IMR-90 (cell line): Measurements from ENCODE around the gene MOB1A.

Experiments
- BHLHE40 ChIP-seq: fragments of 150-350 bp; IDR thresholded peaks from 2 replicates; pipeline ENCODE4 v1.6.1; 2016; ENCODE audit warnings: mild to moderate bottlenecking, low read depth, low read length
- CHD1 ChIP-seq: IDR thresholded peaks from 2 replicates; pipeline ENCODE4 v1.6.1; 2012; ENCODE audit warnings: low read depth, low read length, improper control_type of control experiment
- MAFK ChIP-seq: IDR thresholded peaks from 2 replicates; pipeline ENCODE4 v1.6.1; 2012; ENCODE audit warnings: low read depth, low read length, improper control_type of control experiment
- MAZ ChIP-seq: IDR thresholded peaks from 2 replicates; pipeline ENCODE4 v1.6.1; 2012; ENCODE audit warnings: low read depth, mild to moderate bottlenecking, low read length, improper control_type of control experiment, moderate library complexity, borderline replicate concordance
- MXI1 ChIP-seq: IDR thresholded peaks from 2 replicates; pipeline ENCODE4 v1.6.1; 2012; ENCODE audit warnings: low read depth, mild to moderate bottlenecking, low read length, moderate library complexity, borderline replicate concordance
- NFE2L2 ChIP-seq: fragments of 150-350 bp; IDR thresholded peaks from 2 replicates; pipeline ENCODE4 v1.6.1; 2016; ENCODE audit warnings: low read depth, mild to moderate bottlenecking, low read length
- POLR2A ChIP-seq: IDR thresholded peaks from 2 replicates; pipeline ENCODE4 v1.6.1; 2012; ENCODE audit warnings: mild to moderate bottlenecking, low read depth, low read length
- RAD21 ChIP-seq: IDR thresholded peaks from 2 replicates; pipeline ENCODE4 v1.6.1; 2012; ENCODE audit warnings: low read length, improper control_type of control experiment
- RCOR1 ChIP-seq: IDR thresholded peaks from 2 replicates; pipeline ENCODE4 v1.6.1; 2012; ENCODE audit warnings: mild to moderate bottlenecking, low read length, improper control_type of control experiment; ENCODE audit not compliant: insufficient replicate concordance
- RFX5 ChIP-seq: IDR thresholded peaks from 2 replicates; pipeline ENCODE4 v1.8.0; 2012; ENCODE audit warnings: low read depth, mild to moderate bottlenecking, low read length, moderate library complexity
- SMC3 ChIP-seq: fragments of 150-350 bp; IDR thresholded peaks from 2 replicates; pipeline ENCODE4 v1.6.1; 2016; ENCODE audit warnings: low read depth, mild to moderate bottlenecking, antibody characterized with exemption, low read length, moderate library complexity
- TF ChIP-seq, protein P1 (sequence below): conservative IDR thresholded peaks from 2 replicates; pipeline ENCODE4 v1.5.1; 2012; ENCODE audit warnings: mild to moderate bottlenecking, low read depth, low read length, improper control_type of control experiment
- TF ChIP-seq, protein P2 (sequence below): fragments of 150-350 bp; IDR thresholded peaks from 2 replicates; pipeline ENCODE4 v1.6.1; 2017; ENCODE audit warnings: mild to moderate bottlenecking, antibody characterized with exemption, low read length, low read depth
- TF ChIP-seq, protein P3 (sequence below): fragments of 150-350 bp; IDR thresholded peaks from 2 replicates; pipeline ENCODE4 v1.6.1; 2016; ENCODE audit warnings: low read depth, mild to moderate bottlenecking, low read length, moderate library complexity, borderline replicate concordance

DNA sequence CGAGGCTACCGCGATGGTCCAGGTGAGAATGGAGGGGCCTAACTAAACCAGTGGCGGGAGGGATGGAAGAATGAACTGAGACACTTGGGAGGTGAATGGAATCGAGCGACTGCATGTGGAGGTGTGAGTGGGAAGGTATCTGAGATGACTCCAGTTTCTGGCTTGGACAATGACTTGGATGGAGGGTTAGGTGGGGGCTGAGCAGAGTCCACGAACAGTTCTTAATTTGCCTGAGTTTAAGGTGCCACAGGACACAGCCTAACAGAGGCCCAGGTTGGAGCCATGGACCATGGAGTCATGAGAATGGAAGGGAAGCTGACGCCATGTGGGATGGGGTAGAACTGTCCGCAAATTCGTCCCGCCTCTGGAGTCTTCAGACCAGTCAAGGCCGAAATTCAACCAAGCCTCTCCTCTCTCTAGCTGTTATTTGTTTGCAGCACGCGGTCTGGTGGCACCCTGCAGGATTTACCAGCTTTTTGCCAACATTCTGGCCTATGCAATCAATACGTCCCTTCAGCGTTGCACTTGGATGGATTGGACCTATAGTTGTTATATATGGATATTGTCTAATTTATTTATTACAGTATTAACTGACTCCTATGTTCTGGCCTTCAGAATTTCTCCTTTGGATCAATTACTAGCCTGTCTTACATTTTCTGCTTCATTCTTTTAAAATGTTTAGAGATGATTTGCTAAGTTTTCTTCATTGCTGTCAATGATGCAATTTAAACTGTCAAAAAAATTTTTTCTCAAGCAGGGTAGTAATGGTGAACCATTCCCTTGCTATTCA lies 30.0 kb downstream of the MOB1A start:
- TF ChIP-seq, protein P1, sequence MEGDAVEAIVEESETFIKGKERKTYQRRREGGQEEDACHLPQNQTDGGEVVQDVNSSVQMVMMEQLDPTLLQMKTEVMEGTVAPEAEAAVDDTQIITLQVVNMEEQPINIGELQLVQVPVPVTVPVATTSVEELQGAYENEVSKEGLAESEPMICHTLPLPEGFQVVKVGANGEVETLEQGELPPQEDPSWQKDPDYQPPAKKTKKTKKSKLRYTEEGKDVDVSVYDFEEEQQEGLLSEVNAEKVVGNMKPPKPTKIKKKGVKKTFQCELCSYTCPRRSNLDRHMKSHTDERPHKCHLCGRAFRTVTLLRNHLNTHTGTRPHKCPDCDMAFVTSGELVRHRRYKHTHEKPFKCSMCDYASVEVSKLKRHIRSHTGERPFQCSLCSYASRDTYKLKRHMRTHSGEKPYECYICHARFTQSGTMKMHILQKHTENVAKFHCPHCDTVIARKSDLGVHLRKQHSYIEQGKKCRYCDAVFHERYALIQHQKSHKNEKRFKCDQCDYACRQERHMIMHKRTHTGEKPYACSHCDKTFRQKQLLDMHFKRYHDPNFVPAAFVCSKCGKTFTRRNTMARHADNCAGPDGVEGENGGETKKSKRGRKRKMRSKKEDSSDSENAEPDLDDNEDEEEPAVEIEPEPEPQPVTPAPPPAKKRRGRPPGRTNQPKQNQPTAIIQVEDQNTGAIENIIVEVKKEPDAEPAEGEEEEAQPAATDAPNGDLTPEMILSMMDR = no peak
- no peak for TF ChIP-seq NFE2L2
- TF ChIP-seq POLR2A = no peak
- no peak for TF ChIP-seq RCOR1
- no peak for TF ChIP-seq RAD21
- no peak for TF ChIP-seq SMC3
- no peak for TF ChIP-seq MAFK
- no peak for TF ChIP-seq BHLHE40
- TF ChIP-seq, protein P2, sequence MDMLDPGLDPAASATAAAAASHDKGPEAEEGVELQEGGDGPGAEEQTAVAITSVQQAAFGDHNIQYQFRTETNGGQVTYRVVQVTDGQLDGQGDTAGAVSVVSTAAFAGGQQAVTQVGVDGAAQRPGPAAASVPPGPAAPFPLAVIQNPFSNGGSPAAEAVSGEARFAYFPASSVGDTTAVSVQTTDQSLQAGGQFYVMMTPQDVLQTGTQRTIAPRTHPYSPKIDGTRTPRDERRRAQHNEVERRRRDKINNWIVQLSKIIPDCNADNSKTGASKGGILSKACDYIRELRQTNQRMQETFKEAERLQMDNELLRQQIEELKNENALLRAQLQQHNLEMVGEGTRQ = no peak
- TF ChIP-seq RFX5 = no peak
- TF ChIP-seq MXI1 = no peak
- TF ChIP-seq MAZ = no peak
- no peak for TF ChIP-seq CHD1
- TF ChIP-seq, protein P3, sequence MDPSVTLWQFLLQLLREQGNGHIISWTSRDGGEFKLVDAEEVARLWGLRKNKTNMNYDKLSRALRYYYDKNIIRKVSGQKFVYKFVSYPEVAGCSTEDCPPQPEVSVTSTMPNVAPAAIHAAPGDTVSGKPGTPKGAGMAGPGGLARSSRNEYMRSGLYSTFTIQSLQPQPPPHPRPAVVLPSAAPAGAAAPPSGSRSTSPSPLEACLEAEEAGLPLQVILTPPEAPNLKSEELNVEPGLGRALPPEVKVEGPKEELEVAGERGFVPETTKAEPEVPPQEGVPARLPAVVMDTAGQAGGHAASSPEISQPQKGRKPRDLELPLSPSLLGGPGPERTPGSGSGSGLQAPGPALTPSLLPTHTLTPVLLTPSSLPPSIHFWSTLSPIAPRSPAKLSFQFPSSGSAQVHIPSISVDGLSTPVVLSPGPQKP = no peak
